PC-3 (cell line): ENCODE measurements around the gene CHSY1. TPM values are rescaled to one million over a fixed set of nuclear protein-coding genes. Genes with fewer than 3 reads are reported as not detected.

Source experiments
- ATAC-seq: fragments of 200-7000 bp; cut with Tn5 transposase; 2 replicates; pipeline ENCODE4 v1.9.1; 2020; ENCODE audit warnings: mild to moderate bottlenecking, moderate library complexity
- BruUV-seq: library from RNA; stranded (reverse); fragments of 400-500 nt; replicated peaks from 2 replicates; lab custom pipeline; 2021; lab: Mats Ljungman, UMichigan
- CTCF ChIA-PET: fragments of 300-600 bp; sonication (Branson Sonifier 250); formaldehyde crosslinking; loops from one replicate; lab custom pipeline; 2022; ENCODE audit warnings: antibody characterized with exemption; lab: Charles Lee
- POLR2A ChIA-PET: fragments of 300-600 bp; sonication (Branson Sonifier 250); formaldehyde crosslinking; loops from one replicate; lab custom pipeline; 2022; ENCODE audit warnings: antibody characterized with exemption; ENCODE audit not compliant: unreplicated experiment; lab: Charles Lee
- DNase-seq: peaks from one replicate; pipeline ENCODE4 v3.0.0-alpha.2; 2015
- H2AFZ ChIP-seq: fragments of 300-600 bp; sonication (generic); 2 replicates; pipeline ENCODE4 v1.6.0; 2016; ENCODE audit warnings: antibody characterized with exemption, low read length
- H3F3A ChIP-seq: fragments of 300-600 bp; sonication (generic); one replicate; pipeline ENCODE4 v1.6.0; 2017; ENCODE audit warnings: antibody characterized with exemption, low read length, control low read depth, mild to moderate bottlenecking; ENCODE audit not compliant: unreplicated experiment
- H3K27ac ChIP-seq: fragments of 300-600 bp; sonication (generic); 2 replicates; pipeline ENCODE4 v1.5.1; 2016; ENCODE audit warnings: mild to moderate bottlenecking, low read length
- H3K27me3 ChIP-seq: fragments of 300-600 bp; sonication (generic); 2 replicates; pipeline ENCODE4 v1.6.1; 2016; ENCODE audit warnings: low read length, mixed read lengths
- H3K36me3 ChIP-seq: fragments of 300-600 bp; sonication (generic); 2 replicates; pipeline ENCODE4 v1.6.1; 2016; ENCODE audit warnings: low read depth, mixed run types, low read length, mixed read lengths
- H3K4me1 ChIP-seq: fragments of 300-600 bp; sonication (generic); 2 replicates; pipeline ENCODE4 v1.5.1; 2016; ENCODE audit warnings: low read length; ENCODE audit not compliant: insufficient read depth
- H3K4me2 ChIP-seq: fragments of 300-600 bp; sonication (generic); 2 replicates; pipeline ENCODE4 v1.6.0; 2016; ENCODE audit warnings: low read length
- H3K4me3 ChIP-seq: fragments of 300-600 bp; sonication (generic); 2 replicates; pipeline ENCODE4 v1.5.1; 2016; ENCODE audit warnings: mild to moderate bottlenecking, low read length, mixed read lengths
- H3K79me2 ChIP-seq: fragments of 300-600 bp; sonication (generic); 2 replicates; pipeline ENCODE4 v1.6.1; 2017; ENCODE audit warnings: low read length, mixed read lengths
- H3K9ac ChIP-seq: fragments of 300-600 bp; sonication (generic); 2 replicates; pipeline ENCODE4 v1.6.0; 2016; ENCODE audit warnings: mild to moderate bottlenecking, low read length
- H3K9me2 ChIP-seq: fragments of 300-600 bp; sonication (generic); replicated peaks from 2 replicates; pipeline ENCODE4 v1.6.1; 2016; ENCODE audit warnings: mixed run types, low read length, mixed read lengths
- H3K9me3 ChIP-seq: fragments of 300-600 bp; sonication (generic); 2 replicates; pipeline ENCODE4 v1.6.1; 2016; ENCODE audit warnings: low read length, mixed read lengths
- H4K20me1 ChIP-seq: fragments of 300-600 bp; sonication (generic); 2 replicates; pipeline ENCODE4 v1.6.1; 2016; ENCODE audit warnings: low read length, mixed read lengths
- CTCF ChIP-seq: fragments of 300-600 bp; sonication (generic); conservative IDR thresholded peaks from 2 replicates; pipeline ENCODE4 v1.5.1; 2017; ENCODE audit warnings: antibody characterized with exemption, low read depth, mild to moderate bottlenecking, low read length
- EZH2 ChIP-seq: fragments of 300-600 bp; sonication (generic); IDR thresholded peaks from one replicate; pipeline ENCODE4 v1.6.1; 2017; ENCODE audit warnings: antibody characterized with exemption, mild to moderate bottlenecking, low read length; ENCODE audit not compliant: unreplicated experiment
- EZH2phosphoT487 ChIP-seq: fragments of 300-600 bp; sonication (generic); IDR thresholded peaks from 2 replicates; pipeline ENCODE4 v1.6.1; 2018; ENCODE audit warnings: mild to moderate bottlenecking, antibody characterized with exemption, low read length, borderline replicate concordance
- intact Hi-C: fragments of 100-400 bp; cut with micrococcal nuclease; formaldehyde crosslinking; loops from 2 replicates; pipeline ENCODE4 v1.9.0; 2023
- total RNA-seq: library from RNA; depleted of rRNA; stranded (reverse); fragments of >200 nt; gene quantifications from 2 replicates; pipeline ENCODE4 v1.2.3, GENCODE V29; 2014

Gene CHSY1
- total RNA-seq, 1 experiment from 2014 or later, result 13.8 TPM

DNA sequence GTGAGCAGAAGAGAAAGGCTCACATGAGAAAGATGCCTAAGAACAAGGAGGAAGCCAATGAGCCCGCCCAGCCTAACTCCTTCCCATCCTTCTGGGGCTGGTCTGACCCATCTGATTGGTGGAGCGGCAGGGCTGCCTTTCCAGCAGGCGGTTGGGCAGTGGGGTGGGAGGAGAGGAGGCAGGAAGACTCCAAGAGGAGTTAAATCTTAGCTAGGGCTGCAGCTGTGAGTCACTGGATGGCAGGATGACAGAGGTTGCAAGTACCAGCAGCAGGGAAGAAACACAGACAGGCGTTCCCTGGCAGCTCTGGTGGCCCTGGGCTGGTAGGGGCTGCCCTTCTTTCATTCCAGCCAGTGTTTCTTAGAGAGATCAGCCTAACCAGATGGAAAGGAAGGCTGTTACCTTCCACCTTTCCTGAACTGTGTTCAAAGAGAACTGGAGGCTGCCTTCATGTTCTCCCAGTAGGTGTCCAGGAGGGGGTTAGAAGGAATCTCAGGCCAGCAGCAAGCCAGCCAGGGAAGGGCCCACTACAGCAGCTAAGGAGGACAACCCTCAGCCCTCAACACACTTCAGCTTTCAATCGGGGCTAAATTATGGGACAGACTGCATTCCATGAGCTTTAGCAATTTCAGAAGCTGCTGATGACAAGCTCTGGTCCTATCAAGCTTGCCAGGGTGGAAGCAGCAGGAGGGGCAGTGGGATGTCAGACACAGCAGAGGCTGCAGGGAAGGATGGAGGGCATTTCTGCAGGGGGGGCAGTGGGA lies 50.3 kb downstream of the CHSY1 start:
- ATAC-seq (peak; percentile 91), DNase-seq (peak; percentile 85)
- H3K4me2 ChIP-seq, result peak overlapping the region; percentile 57
- BruUV-seq, result no TSS peak
- peak overlapping the region; percentile 63 for H3K27ac ChIP-seq
- peaks cover 24% of the 10 kb centered on the region for H4K20me1 ChIP-seq
- no peaks in the 10 kb centered on the region for H3K9me2 ChIP-seq
- ChIA-PET CTCF (interaction anchor here (0.8 kb wide), 1 partner anchor 43 kb away, joined by 3 read pairs; no protein-coding TSS in a partner anchor), POLR2A (no interaction called here)
- H3K4me1 ChIP-seq, result peaks cover 33% of the 10 kb centered on the region
- intact Hi-C loops, result loop anchor here (5.0 kb wide), 1 partner anchor 51 kb away; the partner anchor contains the start of gene CHSY1
- H2AFZ ChIP-seq, result no peak overlapping the region
- peaks cover 9% of the 10 kb centered on the region for H3F3A ChIP-seq
- peaks cover 85% of the 10 kb centered on the region for H3K79me2 ChIP-seq
- no peak overlapping the region for H3K9ac ChIP-seq
- H3K36me3 ChIP-seq, result no peaks in the 10 kb centered on the region
- TF ChIP-seq EZH2phosphoT487 (no peak), CTCF (no peak), EZH2 (no peak)
- H3K27me3 ChIP-seq, result no peaks in the 10 kb centered on the region
- no peak overlapping the region for H3K4me3 ChIP-seq
- no peaks in the 10 kb centered on the region for H3K9me3 ChIP-seq

- ATAC-seq (no peak), DNase-seq (no peak)
- ChIA-PET POLR2A (no interaction called here), CTCF (no interaction called here)
- Histone ChIP-seq H3K27ac (peak overlapping the region; percentile 81), H3K79me2 (peaks cover 84% of the 10 kb centered on the region), H3K36me3 (no peaks in the 10 kb centered on the region), H3K9me3 (no peaks in the 10 kb centered on the region), H3K27me3 (no peaks in the 10 kb centered on the region), H3K9ac (0 out of 2 replicates have a peak overlapping the region, but pooled peaks have one; percentile 4), H3K4me3 (no peak overlapping the region; the same call in 1 of the 2 replicates), H3K4me2 (peak overlapping the region; percentile 77), H3F3A (peaks cover 9% of the 10 kb centered on the region), H2AFZ (no peak overlapping the region), H3K9me2 (no peaks in the 10 kb centered on the region), H3K4me1 (peaks cover 33% of the 10 kb centered on the region), H4K20me1 (peaks cover 24% of the 10 kb centered on the region)
- no peak for TF ChIP-seq CTCF
- TF ChIP-seq EZH2, result no peak
- no peak for TF ChIP-seq EZH2phosphoT487
- no TSS peak for BruUV-seq
- intact Hi-C loops, result loop anchor here (5.0 kb wide), 1 partner anchor 52 kb away; the partner anchor contains the start of gene CHSY1
Observed at GRCh38 chr15:101200181-101200580, 51.7 kb downstream of the CHSY1 start.

- TF ChIP-seq EZH2, result no peak
- no peak for TF ChIP-seq CTCF
- TF ChIP-seq EZH2phosphoT487, result no peak
- Histone ChIP-seq H3K9me3 (no peaks in the 10 kb centered on the region), H3K27me3 (no peaks in the 10 kb centered on the region), H3K79me2 (peaks cover 85% of the 10 kb centered on the region), H2AFZ (no peak overlapping the region), H3K9ac (peak overlapping the region; percentile 34), H3K9me2 (no peaks in the 10 kb centered on the region), H3K36me3 (no peaks in the 10 kb centered on the region), H3K4me1 (peaks cover 33% of the 10 kb centered on the region), H3K4me2 (no peak overlapping the region), H3F3A (peaks cover 9% of the 10 kb centered on the region), H3K27ac (peak overlapping the region; percentile 81), H3K4me3 (no peak overlapping the region), H4K20me1 (peaks cover 23% of the 10 kb centered on the region)
- ATAC-seq, result no peak
- ChIA-PET POLR2A (no interaction called here), CTCF (no interaction called here)
- DNase-seq, result no peak
- intact Hi-C loops, result no loop called here
- BruUV-seq, result no TSS peak
Observed at GRCh38 chr15:101198800-101199199, 53.0 kb downstream of the CHSY1 start.
